NCI-H526 treated with DMSO at 0.1 percent for 48 hours (cell line): ENCODE measurements around the gene MTARC2.
A peak's percentile ranks its signal among the peaks of the same experiment; 100 is the strongest.
"Not testable (repeated sequence)": the region's sequence is repeated elsewhere in the genome, so short reads cannot be mapped to it uniquely, and the experiment has no call there.

ENCODE experiments used
- DNase-seq: peaks from one replicate; lab custom pipeline; 2025; lab: John Stamatoyannopoulos, UW

Gene MTARC2

GRCh38 chr1:220732621-220733020 is 15.5 kb upstream of the MTARC2 start:
- DNase-seq, result no peak

- peak; percentile 55 for DNase-seq
Measured at GRCh38 chr1:220733086-220733601, 15.0 kb upstream of the MTARC2 start.

DNA sequence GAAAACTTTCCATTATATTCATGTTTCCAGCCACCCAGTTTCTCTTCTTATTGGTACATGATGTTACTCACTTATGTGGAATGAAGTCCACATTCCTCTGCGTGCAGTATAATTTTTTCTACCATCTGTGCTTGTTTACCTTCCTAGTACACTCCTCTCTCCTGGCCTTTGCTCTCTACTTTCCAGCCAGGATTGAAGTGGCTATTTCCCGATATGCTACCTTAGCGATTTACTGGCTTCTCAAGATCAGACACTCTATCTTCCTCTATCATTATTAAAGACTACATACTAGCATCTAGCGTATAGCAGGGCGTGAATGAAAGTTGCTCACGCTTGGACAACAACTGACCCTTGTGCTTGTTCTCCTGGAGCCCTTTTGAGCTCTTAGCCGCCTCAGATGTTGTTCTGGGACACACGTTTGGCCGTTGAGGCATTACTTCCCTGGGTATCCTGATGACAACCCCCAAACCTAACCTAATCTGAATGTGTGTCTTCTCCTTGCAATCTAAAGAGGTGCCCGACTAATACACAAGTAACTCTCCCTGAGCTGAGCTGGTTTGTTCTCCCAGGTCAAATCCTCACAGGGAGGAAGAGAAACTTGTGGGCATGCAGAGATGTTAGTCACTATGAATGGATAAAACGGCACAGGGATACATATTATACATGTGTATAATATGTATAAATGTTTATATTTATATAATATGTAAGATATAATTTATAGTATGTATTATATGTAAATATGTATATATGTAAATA is 13.4 kb upstream of the MTARC2 start:
- no peak for DNase-seq

- not testable (repeated sequence) for DNase-seq
Measured at GRCh38 chr1:220736283-220736682, 11.8 kb upstream of the MTARC2 start.

GRCh38 chr1:220741349-220741748 is 6.8 kb upstream of the MTARC2 start:
- no peak for DNase-seq

DNA sequence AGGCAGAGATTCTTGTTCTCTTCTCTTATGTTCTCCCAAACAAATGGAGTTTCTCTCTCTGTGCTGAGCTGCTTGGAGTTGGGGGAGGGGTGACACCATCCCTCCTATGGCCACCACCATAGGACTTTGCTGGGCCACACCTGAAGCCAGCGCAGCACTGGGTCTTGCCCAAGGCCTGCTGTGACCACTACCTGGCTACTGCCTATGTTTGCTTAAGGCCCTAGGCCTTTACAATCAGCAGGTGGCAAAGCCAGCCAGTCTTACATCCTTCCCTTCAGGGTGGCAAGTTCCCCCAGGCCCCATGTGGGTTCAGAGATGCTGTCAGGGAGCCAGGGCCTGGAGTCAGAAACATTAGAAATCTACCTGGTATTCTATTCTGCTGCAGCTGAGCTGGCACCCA is 6.3 kb upstream of the MTARC2 start:
- DNase-seq, result no peak

DNA sequence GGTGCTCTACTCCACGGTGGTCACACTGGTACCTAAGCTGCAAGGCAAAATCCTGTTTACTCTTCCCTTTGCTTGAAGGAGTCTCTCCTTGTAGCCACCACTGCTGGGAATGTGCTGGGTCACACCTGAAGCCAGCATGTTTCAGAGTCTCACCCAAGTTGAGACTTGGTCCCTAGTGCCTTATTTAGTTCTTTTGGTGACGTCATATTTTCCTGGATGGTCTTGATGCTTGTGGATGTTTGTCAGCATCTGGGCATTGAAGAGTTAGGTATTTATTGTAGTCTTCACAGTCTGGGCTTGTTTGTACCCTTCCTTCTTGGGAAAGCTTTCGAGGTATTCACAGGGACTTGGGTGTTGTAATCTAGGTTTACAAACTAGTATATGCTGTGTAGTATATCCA is 5.6 kb upstream of the MTARC2 start:
- DNase-seq, result no peak

DNA sequence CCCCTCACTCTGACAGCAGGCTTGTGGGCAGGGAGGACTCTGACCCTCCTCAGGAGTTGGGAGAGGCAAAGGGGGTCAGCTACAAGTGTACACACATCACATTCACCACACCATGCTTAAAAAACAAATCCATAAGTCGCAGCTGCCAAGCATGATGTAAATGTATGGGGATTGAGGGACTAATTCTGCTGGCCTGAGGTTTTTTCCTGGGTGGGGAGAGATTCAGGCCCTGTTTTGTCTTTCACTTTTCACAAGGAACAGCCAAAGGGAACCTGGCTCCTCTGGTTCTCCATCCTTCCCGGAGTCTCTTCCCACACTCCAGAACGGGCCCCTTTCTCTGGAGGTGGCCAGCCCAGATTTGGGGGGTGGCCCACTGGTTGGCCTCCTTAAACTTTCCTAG is 1.3 kb upstream of the MTARC2 start:
- no peak for DNase-seq

GRCh38 chr1:220747437-220748088 is 559 bp upstream of the MTARC2 start:
- DNase-seq, result no peak

DNA sequence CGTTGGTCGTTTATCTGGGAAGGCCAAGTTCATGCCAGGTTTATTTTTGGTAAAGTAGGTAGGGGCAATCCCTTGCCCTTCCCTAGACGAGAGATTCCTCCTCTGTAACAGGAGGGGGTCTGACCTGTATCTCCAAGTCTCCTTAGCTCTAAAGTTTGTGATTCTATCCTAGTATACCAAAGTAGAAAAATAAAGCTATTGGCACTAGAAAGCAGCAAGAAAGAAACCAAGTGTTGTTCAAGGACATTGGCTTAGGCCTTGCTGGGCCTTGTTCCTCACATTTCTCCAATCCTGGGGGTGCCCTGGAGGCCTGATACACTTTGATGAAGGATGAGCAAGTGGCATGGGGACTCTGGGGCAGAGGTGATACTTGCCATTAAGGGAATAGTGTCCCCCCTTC is 814 bp downstream of the MTARC2 start:
- no peak for DNase-seq

DNA sequence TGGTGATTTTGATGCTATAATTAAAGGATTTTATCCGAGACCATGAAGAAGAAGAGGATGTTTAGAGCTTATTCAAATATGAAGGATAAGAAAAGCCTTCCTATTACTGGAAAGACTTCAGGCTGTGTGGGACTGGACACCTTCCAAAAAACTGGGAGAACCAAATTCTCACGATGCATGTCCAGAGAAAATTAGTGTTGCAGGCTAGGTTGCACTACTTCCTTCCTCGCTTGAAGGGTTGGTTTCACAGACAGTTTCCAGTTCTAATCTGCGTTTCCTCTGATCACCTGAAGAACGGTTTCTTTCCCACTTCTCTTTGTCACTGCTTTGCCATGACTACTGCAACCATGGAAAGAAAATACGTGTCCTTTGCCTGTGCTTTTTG is 2.0 kb downstream of the MTARC2 start:
- DNase-seq, result no peak

- no peak for DNase-seq
Measured at GRCh38 chr1:220751111-220751510, 3.0 kb downstream of the MTARC2 start.

DNA sequence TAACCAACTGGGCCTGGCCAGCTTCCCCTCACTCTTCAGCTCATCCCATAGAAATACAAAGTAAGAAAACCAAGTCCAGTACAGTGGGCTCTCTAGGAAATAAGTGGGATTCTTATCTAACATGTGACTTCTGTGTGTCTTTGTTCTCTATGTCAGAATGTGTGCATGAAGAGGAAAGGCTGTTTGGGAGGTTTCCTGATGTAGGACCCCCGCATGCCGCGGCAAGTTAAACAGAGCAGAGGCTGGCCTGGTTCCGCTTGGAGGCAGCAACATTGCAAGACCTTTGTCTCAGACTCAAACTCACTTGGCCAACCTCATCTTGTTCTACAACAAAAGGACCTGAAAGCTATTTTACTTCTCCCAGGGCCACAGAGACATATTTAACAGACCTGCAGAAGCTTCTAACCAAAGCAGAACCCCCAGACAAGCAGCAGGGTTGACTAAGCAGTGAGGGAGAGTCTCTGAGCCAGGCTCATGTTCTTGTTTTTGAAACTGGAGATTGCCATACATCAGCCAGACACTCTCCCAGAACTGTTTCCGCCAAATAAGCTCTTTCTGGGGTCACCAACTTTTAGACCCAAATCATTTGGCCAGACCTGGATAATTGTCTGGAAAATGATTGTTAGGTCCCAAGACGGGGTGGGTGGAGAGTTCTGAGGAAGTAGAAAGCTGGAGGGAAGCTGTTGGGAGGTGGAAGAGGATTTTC is 6.2 kb downstream of the MTARC2 start:
- DNase-seq, result no peak

- DNase-seq, result no peak
Measured at GRCh38 chr1:220754918-220755295, 6.8 kb downstream of the MTARC2 start.

DNA sequence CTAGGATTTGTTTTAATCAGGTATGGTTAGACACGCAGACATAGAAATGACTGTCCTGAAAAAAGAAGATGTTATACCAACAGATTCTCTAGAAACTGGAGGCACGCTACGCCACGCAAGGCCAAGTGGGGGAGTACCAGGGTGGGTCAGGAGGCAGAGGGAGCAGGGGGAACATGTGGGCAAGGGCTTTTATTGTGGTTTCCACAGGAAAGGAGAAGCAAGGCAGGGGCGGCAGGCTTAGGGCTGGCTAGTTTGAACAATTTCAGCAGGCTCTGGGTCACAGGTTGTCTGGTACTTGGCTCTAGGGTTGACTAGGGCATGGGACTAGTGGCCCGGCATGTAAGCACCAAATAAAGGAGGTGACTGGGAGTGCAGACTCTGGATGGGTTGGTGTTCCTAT is 7.2 kb downstream of the MTARC2 start:
- no peak for DNase-seq

DNA sequence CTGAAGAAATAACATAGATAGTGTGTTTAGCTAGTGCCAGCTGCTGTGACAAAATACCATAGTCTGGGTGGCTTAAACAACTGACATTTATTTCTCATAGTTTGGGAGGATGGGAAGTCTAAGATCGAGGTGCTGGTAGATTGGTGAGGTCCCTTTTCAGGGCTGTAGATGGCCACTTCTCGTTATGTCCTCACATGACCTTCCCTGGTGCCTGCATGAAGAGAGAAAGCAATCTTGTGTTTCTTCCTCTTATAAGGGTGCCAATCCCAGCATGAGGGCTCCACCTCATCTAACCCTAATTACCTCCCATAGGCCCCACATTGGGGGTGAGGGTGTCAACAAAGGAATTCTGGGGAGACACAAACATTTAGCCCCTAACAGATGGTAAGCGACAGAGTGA is 9.3 kb downstream of the MTARC2 start:
- no peak for DNase-seq

DNA sequence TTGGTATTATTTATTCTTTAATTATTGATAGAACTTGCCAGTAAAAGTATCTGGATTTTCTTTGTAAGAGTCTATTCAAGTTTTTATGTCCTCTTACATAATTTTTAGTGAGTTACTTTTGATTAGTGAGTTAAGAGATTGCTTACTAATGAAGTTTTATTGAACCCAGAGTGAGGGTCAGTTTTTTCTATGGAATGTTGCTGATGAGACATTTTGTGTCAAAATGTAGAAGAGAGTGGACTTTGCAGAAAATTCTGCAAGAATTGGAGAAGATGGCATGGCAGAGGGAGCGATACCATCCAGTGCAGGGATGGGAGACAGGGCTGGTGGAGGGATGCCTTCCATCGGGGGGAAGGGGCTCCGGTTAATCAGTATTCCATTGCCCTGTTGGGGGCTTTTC is 11.0 kb downstream of the MTARC2 start:
- DNase-seq, result no peak

- no peak for DNase-seq
Measured at GRCh38 chr1:220761688-220762427, 13.7 kb downstream of the MTARC2 start.

DNA sequence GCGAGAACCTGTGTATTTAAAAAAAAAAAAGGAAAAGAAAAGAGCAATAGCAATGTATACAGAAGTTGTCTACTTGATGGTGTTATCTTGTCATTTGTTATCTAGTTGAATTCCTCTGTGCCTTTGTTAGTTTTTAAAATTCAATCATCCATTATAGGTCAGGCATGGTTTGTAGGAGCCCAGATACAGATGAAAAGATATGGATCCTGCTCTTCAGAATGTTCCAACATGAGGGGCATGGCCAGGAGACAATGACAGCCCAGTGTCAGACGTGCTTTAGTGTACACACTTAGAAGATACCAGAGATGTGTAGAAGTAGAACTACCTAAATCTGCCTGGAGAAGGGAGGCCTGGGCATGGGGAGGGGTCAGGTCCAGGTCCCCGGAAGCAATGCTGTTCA is 16.6 kb downstream of the MTARC2 start:
- no peak for DNase-seq

- no peak for DNase-seq
Measured at GRCh38 chr1:220767312-220768125, 19.4 kb downstream of the MTARC2 start.

GRCh38 chr1:220768126-220768601 is 20.0 kb downstream of the MTARC2 start:
- no peak for DNase-seq
